K562 (cell line): ENCODE measurements around the gene FRMD4B. TPM values are rescaled to one million over a fixed set of nuclear protein-coding genes. Genes with fewer than 3 reads are reported as not detected.

Experiments
- ATAC-seq: fragments of 200-7000 bp; cut with Tn5 transposase; 3 replicates; pipeline ENCODE4 v1.9.1; 2020; ENCODE audit warnings: moderate library complexity
- BruUV-seq: library from RNA; stranded (reverse); fragments of 400-500 nt; replicated peaks from 2 replicates; lab custom pipeline; 2021; lab: Mats Ljungman, UMichigan
- CTCF ChIA-PET: fragments of 300-600 bp; formaldehyde crosslinking; extraction: SDS; loops from one replicate; lab custom pipeline; 2021; ENCODE audit warnings: low intra/inter-chr PET ratio; lab: Yijun Ruan, JAX
- POLR2A ChIA-PET: fragments of 300-600, 350-650 bp; sonication (Branson Sonifier 250); formaldehyde crosslinking; extraction: SDS; loops from one replicate; lab custom pipeline; 2021; ENCODE audit warnings: antibody characterized with exemption, inconsistent platforms; lab: Yijun Ruan, JAX
- DNase-seq, 4 experiments: peaks; one replicate each; pipeline versions ENCODE4 v3.0.0 to v3.0.0-alpha.2; 2011 to 2018; ENCODE audit warnings: low spot score in 3 of 4, mixed read lengths in 3 of 4; ENCODE audit errors: extremely low read depth in 1 of 4
- FAIRE-seq: peaks from 2 replicates; lab custom pipeline; 2011; peaks lifted over from hg19 to GRCh38; lab: Jason Lieb, UNC
- H2AFZ ChIP-seq: 2 replicates; pipeline ENCODE4 v1.6.0; 2011; ENCODE audit warnings: low read depth, low read length, control low read depth, inconsistent platforms
- H3K27ac ChIP-seq: fragments of 200-600 bp; 3 replicates; pipeline ENCODE4 v1.8.0; 2011; ENCODE audit warnings: low read depth, mild to moderate bottlenecking, control low read depth, inconsistent platforms, low read length, moderate library complexity, mixed read lengths; ENCODE audit errors: extremely low read depth
- H3K27me3 ChIP-seq, 2 experiments: fragments of 300-600 bp in 1 of 2; 2 replicates in 1 of 2; 3 replicates in 1 of 2; pipeline versions ENCODE4 v1.6.0 to v1.8.0; 2011; ENCODE audit warnings: inconsistent platforms in 2 of 2, low read length in 2 of 2, mild to moderate bottlenecking in 1 of 2, mixed read lengths in 1 of 2, moderate library complexity in 1 of 2; ENCODE audit not compliant: control insufficient read depth in 2 of 2, insufficient read depth in 2 of 2
- H3K36me3 ChIP-seq: fragments of 300-600 bp; 3 replicates; pipeline ENCODE4 v1.8.0; 2011; ENCODE audit warnings: mild to moderate bottlenecking, low read length, inconsistent platforms; ENCODE audit not compliant: control insufficient read depth, insufficient read depth
- H3K4me1 ChIP-seq, 2 experiments: fragments of 200-600 bp in 1 of 2; replicated peaks in 1 of 2; 2 replicates in 1 of 2; 3 replicates in 1 of 2; pipeline versions ENCODE4 v1.5.1 to v1.8.0; 2011; ENCODE audit warnings: inconsistent platforms in 2 of 2, low read length in 2 of 2, mild to moderate bottlenecking in 1 of 2, mixed read lengths in 1 of 2, moderate library complexity in 1 of 2; ENCODE audit not compliant: control insufficient read depth in 2 of 2, insufficient read depth in 2 of 2
- H3K4me2 ChIP-seq: 2 replicates; pipeline ENCODE4 v1.6.1; 2011; ENCODE audit warnings: low read length, control low read depth, inconsistent platforms, mixed read lengths; ENCODE audit not compliant: insufficient read depth
- H3K4me3 ChIP-seq: fragments of 200-600 bp; sonication (generic), shearing (Covaris generic); 2 replicates; pipeline ENCODE4 v1.5.1; 2016; ENCODE audit warnings: control low read depth, inconsistent platforms
- H3K79me2 ChIP-seq: fragments of 200-600 bp; 3 replicates; pipeline ENCODE4 v1.8.0; 2011; ENCODE audit warnings: low read length, inconsistent platforms; ENCODE audit not compliant: control insufficient read depth, insufficient read depth
- H3K9ac ChIP-seq, 2 experiments: 2 replicates each; pipeline versions ENCODE4 v1.6.0 to v1.6.1; 2011; ENCODE audit warnings: low read depth in 2 of 2, low read length in 2 of 2, control low read depth in 1 of 2, inconsistent platforms in 1 of 2, mild to moderate bottlenecking in 1 of 2, mixed read lengths in 1 of 2; ENCODE audit not compliant: insufficient read depth in 1 of 2
- H3K9me1 ChIP-seq: one replicate; pipeline ENCODE4 v1.6.0; 2011; ENCODE audit warnings: inconsistent platforms, mild to moderate bottlenecking, low read length, moderate library complexity; ENCODE audit not compliant: control insufficient read depth, insufficient read depth
- H3K9me3 ChIP-seq: replicated peaks from 2 replicates; pipeline ENCODE4 v1.5.1; 2011; ENCODE audit warnings: low read depth, low read length, inconsistent platforms; ENCODE audit not compliant: control insufficient read depth, insufficient read depth
- H4K20me1 ChIP-seq: replicated peaks from 2 replicates; pipeline ENCODE4 v1.6.1; 2011; ENCODE audit warnings: low read length, inconsistent platforms, mixed read lengths; ENCODE audit not compliant: control insufficient read depth, insufficient read depth
- CEBPG ChIP-seq, 3 experiments: fragments of 200-800 bp in 1 of 3; sonication (Bioruptor generic) in 1 of 3; sonication (generic) in 1 of 3; formaldehyde crosslinking in 1 of 3; IDR thresholded peaks in 2 of 3; conservative IDR thresholded peaks in 1 of 3; 2 replicates each; pipeline versions ENCODE4 v1.6.1 to v1.8.0; 2016 to 2022; ENCODE audit warnings: missing compliant biosample characterization in 2 of 3, missing genetic modification characterization in 2 of 3, mild to moderate bottlenecking in 1 of 3, missing genetic modification reagents in 1 of 3
- GMEB1 ChIP-seq: fragments of 250-450 bp; sonication (Bioruptor Pico); IDR thresholded peaks from 2 replicates; pipeline ENCODE4 v1.4.0; 2020; ENCODE audit warnings: mild to moderate bottlenecking
- ID3 ChIP-seq, 2 experiments: fragments of 250-450 bp in 1 of 2; fragments of 450-650 bp in 1 of 2; sonication (Bioruptor Pico) in 1 of 2; IDR thresholded peaks; 2 replicates each; pipeline versions ENCODE4 v1.6.1 to v1.8.0; 2016 to 2021; ENCODE audit warnings: mild to moderate bottlenecking in 2 of 2, moderate library complexity in 2 of 2, missing compliant biosample characterization in 1 of 2, missing genetic modification characterization in 1 of 2
- WGBS: fragments of 100-300 bp; shearing (Covaris generic); methylation state at CpG from one replicate; pipeline ENCODE4 v1.1.6; 2016; ENCODE audit warnings: low coverage, mixed read lengths; ENCODE audit not compliant: insufficient coverage; ENCODE audit errors: missing lambda C conversion rate; 5-methylcytosine and 5-hydroxymethylcytosine counted together
- in situ Hi-C: fragments of 300-500 bp; cut with MboI; formaldehyde crosslinking; loops from 4 replicates; pipeline ENCODE4 v1.15.0; 2018; ENCODE audit warnings: inconsistent platforms, mixed read lengths
- intact Hi-C: fragments of 100-400 bp; cut with micrococcal nuclease; formaldehyde crosslinking; loops from 2 replicates; pipeline ENCODE4 v1.14.2; 2022
- polyA plus RNA-seq, 8 experiments: library from polyadenylated mRNA; depleted of rRNA in 4 of 8; stranded (reverse) in 5 of 8; unstranded in 3 of 8; fragments of >200 nt; fragmentation: Nextera tagmentation in 2 of 8; fragmentation: Illumina TruSeq in 1 of 8; extraction: Ambion mirVana in 2 of 8; extraction: Trizol in 1 of 8; gene quantifications; 2 replicates each; pipeline versions ENCODE4 v1.2.1 to v1.2.3, GENCODE V29; 2011 to 2014; ENCODE audit warnings: inconsistent platforms in 1 of 8, missing spikeins in 1 of 8
- total RNA-seq, 7 experiments: library from RNA; depleted of rRNA in 6 of 7; stranded (reverse); fragments of >200 nt in 6 of 7; fragmentation: Illumina TruSeq in 2 of 7; extraction: Trizol in 2 of 7; gene quantifications; 2 replicates each; pipeline versions ENCODE4 v1.2.1 to v1.2.3, GENCODE V29; 2011 to 2021; ENCODE audit warnings: low replicate concordance in 1 of 7

Gene FRMD4B
- total and polyA plus RNA-seq, 9 of the 15 experiments (the other 6 are each of a cell fraction or from before 2014, with no cell fraction given) = 0.03 to 0.09 (median 0.04) TPM; not detected in 3

GRCh38 chr3:69318410-69318809, 67.5 kb downstream of the FRMD4B start:
- DNase-seq = no peak
- no peak for ATAC-seq
- Histone ChIP-seq H3K9me3 (no peaks in the 10 kb centered on the region), H3K4me1 (no peaks in the 10 kb centered on the region), H3K27me3 (no peaks in the 10 kb centered on the region), H3K27ac (no peak overlapping the region), H4K20me1 (no peaks in the 10 kb centered on the region), H3K9ac (no peak overlapping the region), H3K36me3 (no peaks in the 10 kb centered on the region), H3K4me2 (no peak overlapping the region), H3K9me1 (no peaks in the 10 kb centered on the region), H3K79me2 (no peaks in the 10 kb centered on the region), H3K4me3 (no peak overlapping the region), H2AFZ (no peak overlapping the region)
- WGBS = 12% methylated on average over 5 of the region's 5 CpGs
- no peak for FAIRE-seq
- intact Hi-C loops (no loop called here), in situ Hi-C loops (no loop called here)
- no TSS peak for BruUV-seq
- CTCF ChIA-PET = no interaction called here
- TF ChIP-seq GMEB1 (CRISPR knock-in tag) (no peak), ID3 (CRISPR knock-in tag; IDR thresholded peaks at IDR 0.05) (no peak), ID3 (tag; IDR thresholded peaks at IDR 0.05) (no peak), CEBPG (CRISPR knock-in tag; IDR thresholded peaks at IDR 0.05) (no peak), CEBPG (tag; conservative IDR thresholded peaks at IDR 0.05 in 1 of 2, IDR thresholded peaks at IDR 0.05 in 1 of 2) (no peak)
- POLR2A ChIA-PET = no interaction called here
